ENCODE data around the gene KLC4. TPM values are rescaled to one million over a fixed set of nuclear protein-coding genes. Genes with fewer than 3 reads are reported as not detected.
A peak's percentile ranks its signal among the peaks of the same experiment; 100 is the strongest.

The KLC4 gene
- polyA plus RNA-seq, 1 experiment = 16.8 TPM

DNA sequence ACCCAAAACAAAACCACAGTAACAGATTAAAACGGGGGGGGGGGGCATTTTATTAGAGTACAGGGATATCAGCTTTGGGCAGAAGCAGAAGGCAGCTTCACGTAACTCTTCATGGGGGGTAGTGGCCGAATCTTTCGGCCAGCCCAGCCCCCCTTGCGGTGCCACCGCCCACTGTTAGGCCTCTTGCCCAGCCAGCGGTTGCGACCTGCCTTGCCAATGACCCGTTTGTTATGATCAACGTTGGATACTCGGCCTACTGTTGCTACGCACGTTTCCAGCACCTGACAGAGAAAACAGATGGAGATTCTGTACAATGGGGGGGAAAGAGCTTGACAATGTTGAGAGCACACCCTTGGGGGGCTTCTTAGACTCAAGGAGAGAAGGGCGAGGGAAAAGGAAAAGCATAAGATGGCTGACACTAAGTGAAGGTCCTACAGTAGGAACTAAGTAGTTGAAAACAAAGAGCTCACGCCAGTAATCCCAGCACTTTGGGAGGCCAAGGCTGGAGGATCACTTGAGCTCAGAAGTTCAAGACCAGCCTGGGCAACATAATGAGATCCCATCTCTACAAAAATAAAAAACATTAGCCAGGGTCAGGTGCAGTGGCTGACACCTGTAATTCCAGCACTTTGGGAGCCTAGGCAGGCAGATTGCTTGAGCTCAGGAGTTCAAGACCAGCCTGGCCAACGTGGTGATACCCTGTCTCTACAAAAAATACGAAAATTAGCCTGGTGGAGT is 5.1 kb upstream of the KLC4 start:
- peaks cover 8% of the 10 kb centered on the region for H3K36me3 ChIP-seq (ENCODE audit: control insufficient read depth, insufficient read depth, low read length)
- CTCF ChIA-PET = interaction anchor here (0.9 to 3.1 kb wide), 4 partner anchors 40 to 117 kb away, joined by 4 to 12 read pairs (median 6); partner anchors contain the start of genes KLHDC3 and MEA1
- H3K27me3 ChIP-seq (ENCODE audit: control insufficient read depth, insufficient read depth, low read length) = no peaks in the 10 kb centered on the region
- TF ChIP-seq, protein P1, sequence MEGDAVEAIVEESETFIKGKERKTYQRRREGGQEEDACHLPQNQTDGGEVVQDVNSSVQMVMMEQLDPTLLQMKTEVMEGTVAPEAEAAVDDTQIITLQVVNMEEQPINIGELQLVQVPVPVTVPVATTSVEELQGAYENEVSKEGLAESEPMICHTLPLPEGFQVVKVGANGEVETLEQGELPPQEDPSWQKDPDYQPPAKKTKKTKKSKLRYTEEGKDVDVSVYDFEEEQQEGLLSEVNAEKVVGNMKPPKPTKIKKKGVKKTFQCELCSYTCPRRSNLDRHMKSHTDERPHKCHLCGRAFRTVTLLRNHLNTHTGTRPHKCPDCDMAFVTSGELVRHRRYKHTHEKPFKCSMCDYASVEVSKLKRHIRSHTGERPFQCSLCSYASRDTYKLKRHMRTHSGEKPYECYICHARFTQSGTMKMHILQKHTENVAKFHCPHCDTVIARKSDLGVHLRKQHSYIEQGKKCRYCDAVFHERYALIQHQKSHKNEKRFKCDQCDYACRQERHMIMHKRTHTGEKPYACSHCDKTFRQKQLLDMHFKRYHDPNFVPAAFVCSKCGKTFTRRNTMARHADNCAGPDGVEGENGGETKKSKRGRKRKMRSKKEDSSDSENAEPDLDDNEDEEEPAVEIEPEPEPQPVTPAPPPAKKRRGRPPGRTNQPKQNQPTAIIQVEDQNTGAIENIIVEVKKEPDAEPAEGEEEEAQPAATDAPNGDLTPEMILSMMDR (IDR thresholded peaks at IDR 0.05; ENCODE audit: insufficient read depth, low read depth, low read length) = no peak
- POLR2A ChIA-PET = interaction anchor here (0.5 to 1.0 kb wide), 5 partner anchors 9 to 125 kb away, joined by 4 to 18 read pairs (median 4); partner anchors contain the start of genes CNPY3 and KLHDC3
- DNase-seq (ENCODE audit: low read depth) = no peak
- peak overlapping the region; percentile 20; the same call in 1 of the 2 replicates for H3K4me3 ChIP-seq (ENCODE audit: low read depth, low read length)

DNA sequence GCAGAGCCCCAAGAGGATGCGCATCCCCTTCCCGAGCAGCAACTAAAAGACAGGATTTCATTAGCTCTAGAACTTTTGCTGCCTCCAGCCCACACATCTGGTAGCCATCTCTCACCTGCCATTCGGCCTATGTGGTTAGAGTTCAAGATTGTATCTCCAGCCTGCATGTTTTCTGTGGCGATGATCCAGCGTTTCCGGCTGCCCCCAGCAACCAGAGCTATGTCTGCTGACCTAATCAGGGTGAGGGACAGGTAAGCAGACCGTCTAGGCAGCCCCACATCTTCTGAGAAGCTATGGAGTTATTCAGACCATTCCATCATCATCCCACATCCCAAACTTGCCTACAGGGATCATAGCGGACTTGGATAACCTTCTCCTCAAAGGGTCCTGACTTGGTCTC is 3.5 kb upstream of the KLC4 start:
- no peak overlapping the region for H3K4me3 ChIP-seq (ENCODE audit: low read depth, low read length)
- peaks cover under 1% of the 10 kb centered on the region for H3K36me3 ChIP-seq (ENCODE audit: control insufficient read depth, insufficient read depth, low read length)
- DNase-seq (ENCODE audit: low read depth) = no peak
- ChIA-PET POLR2A (no interaction called here), CTCF (interaction anchor here (1.0 kb wide), 1 partner anchor 74 kb away, joined by 5 read pairs; no protein-coding TSS in a partner anchor)
- no peaks in the 10 kb centered on the region for H3K27me3 ChIP-seq (ENCODE audit: control insufficient read depth, insufficient read depth, low read length)
- TF ChIP-seq, protein P1 (IDR thresholded peaks at IDR 0.05; ENCODE audit: insufficient read depth, low read depth, low read length) = no peak

DNA sequence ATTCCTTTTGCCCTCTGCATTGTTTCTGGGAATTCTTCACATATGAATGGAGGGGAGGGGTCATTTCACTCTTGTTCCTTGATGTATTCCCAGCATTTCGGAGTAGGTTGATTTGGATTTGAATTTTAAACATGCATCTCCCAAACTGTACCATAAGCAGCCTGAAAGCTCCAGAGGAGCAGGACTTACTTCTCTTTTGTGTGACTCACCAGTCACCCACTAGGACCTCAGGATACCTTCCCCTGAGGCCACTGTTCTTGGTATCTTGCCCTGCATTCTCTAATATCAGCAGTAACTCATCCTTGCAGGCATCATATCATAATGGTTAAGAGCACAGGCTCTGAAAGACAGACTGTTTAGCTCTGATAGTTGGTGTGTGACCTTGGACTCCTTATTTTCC is 900 bp upstream of the KLC4 start:
- ChIA-PET CTCF (interaction anchor here (1.2 to 3.7 kb wide), 2 partner anchors 71 to 85 kb away, joined by 4 to 25 read pairs; no protein-coding TSS in a partner anchor), POLR2A (interaction anchor here (0.8 kb wide), 1 partner anchor 101 kb away, joined by 3 read pairs; no protein-coding TSS in a partner anchor)
- Histone ChIP-seq H3K27me3 (ENCODE audit: control insufficient read depth, insufficient read depth, low read length) (no peaks in the 10 kb centered on the region), H3K36me3 (ENCODE audit: control insufficient read depth, insufficient read depth, low read length) (no peaks in the 10 kb centered on the region; the same call in 1 of the 2 replicates), H3K4me3 (ENCODE audit: low read depth, low read length) (peak overlapping the region; percentile 71)
- TF ChIP-seq, protein P1 (IDR thresholded peaks at IDR 0.05; ENCODE audit: insufficient read depth, low read depth, low read length) = no peak
- no peak for DNase-seq (ENCODE audit: low read depth)

DNA sequence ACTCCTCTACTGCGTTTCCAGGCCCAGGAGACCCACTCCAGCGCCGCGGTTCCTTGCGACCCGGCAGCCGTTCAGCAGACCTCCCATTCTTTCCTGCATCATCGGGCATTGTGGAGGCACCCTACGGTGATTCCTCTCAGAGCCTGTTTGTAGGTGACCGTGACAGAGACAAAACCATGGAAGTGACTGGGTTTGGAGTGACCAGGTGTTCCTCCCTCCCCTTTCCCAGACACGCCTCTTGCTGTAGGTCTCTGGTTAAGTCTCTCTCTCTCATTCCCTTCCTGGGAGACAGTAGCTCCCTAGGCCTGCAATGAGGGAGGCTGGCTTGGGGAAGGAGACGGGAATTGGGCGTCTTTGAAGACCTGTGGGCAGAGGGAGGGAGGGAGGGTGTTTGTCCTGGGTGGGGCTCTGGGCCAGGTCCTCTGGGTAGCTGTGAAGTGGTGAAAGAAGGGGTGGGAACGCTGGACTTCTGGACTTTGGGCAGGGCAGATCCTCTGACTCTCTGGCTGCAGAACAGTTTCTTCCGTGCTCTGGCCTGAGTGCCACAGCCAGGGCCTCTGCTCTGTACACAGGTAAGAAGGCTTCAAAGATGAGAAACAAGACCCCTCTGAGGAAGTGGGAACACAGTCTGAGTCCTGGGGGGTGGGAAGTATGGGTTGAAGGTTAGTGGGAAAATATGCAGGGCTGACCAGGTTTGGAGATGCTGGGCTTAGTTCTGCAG is 763 bp downstream of the KLC4 start:
- H3K27me3 ChIP-seq (ENCODE audit: control insufficient read depth, insufficient read depth, low read length) = no peaks in the 10 kb centered on the region
- peak overlapping the region; percentile 71 for H3K4me3 ChIP-seq (ENCODE audit: low read depth, low read length)
- ChIA-PET CTCF (interaction anchor here (0.6 to 3.7 kb wide), 7 partner anchors 9 to 114 kb away, joined by 3 to 25 read pairs (median 4); no protein-coding TSS in a partner anchor), POLR2A (no interaction called here)
- no peaks in the 10 kb centered on the region for H3K36me3 ChIP-seq (ENCODE audit: control insufficient read depth, insufficient read depth, low read length)
- DNase-seq (ENCODE audit: low read depth) = no peak
- TF ChIP-seq, protein P1 (IDR thresholded peaks at IDR 0.05; ENCODE audit: insufficient read depth, low read depth, low read length) = no peak

All from BJ (cell line).